IMR-90 (cell line): ENCODE measurements around the gene SLC43A2. TPM values are rescaled to one million over a fixed set of nuclear protein-coding genes. Genes with fewer than 3 reads are reported as not detected.
A peak's percentile ranks its signal among the peaks of the same experiment; 100 is the strongest.

Experiments
- ATAC-seq: fragments of 200-7000 bp; cut with Tn5 transposase; 2 replicates; pipeline ENCODE4 v1.9.1; 2020; ENCODE audit warnings: low read depth, mild to moderate bottlenecking, moderate library complexity
- BruUV-seq: library from RNA; stranded (reverse); fragments of 400-500 nt; replicated peaks from 2 replicates; lab custom pipeline; 2021; lab: Mats Ljungman, UMichigan
- CTCF ChIA-PET: fragments of 300-600 bp; formaldehyde crosslinking; extraction: SDS; loops from one replicate; lab custom pipeline; 2021; ENCODE audit warnings: antibody characterized with exemption; lab: Yijun Ruan, JAX
- POLR2A ChIA-PET: fragments of 300-600 bp; sonication (Branson Sonifier 250); formaldehyde crosslinking; loops from one replicate; lab custom pipeline; 2022; ENCODE audit warnings: antibody characterized with exemption; ENCODE audit not compliant: unreplicated experiment; lab: Charles Lee
- DNase-seq: peaks from one replicate; pipeline ENCODE4 v3.0.0; 2013
- H2AFZ ChIP-seq: replicated peaks from 2 replicates; pipeline ENCODE3; 2013; ENCODE audit warnings: low read length, mild to moderate bottlenecking; ENCODE audit not compliant: poor library complexity
- H2AK5ac ChIP-seq: 2 replicates; pipeline ENCODE4 v1.6.1; 2013; ENCODE audit warnings: low read depth, low read length, inconsistent platforms
- H2AK9ac ChIP-seq: replicated peaks from 2 replicates; pipeline ENCODE3; 2013; ENCODE audit warnings: mild to moderate bottlenecking, low read depth, low read length, moderate library complexity; ENCODE audit not compliant: poor library complexity
- H2BK120ac ChIP-seq: 2 replicates; pipeline ENCODE4 v1.6.1; 2013; ENCODE audit warnings: low read depth, low read length, inconsistent platforms
- H2BK15ac ChIP-seq: 3 replicates; pipeline ENCODE4 v1.6.1; 2013; ENCODE audit warnings: low read depth, low read length, inconsistent platforms
- H2BK20ac ChIP-seq: 2 replicates; pipeline ENCODE4 v1.6.1; 2013; ENCODE audit warnings: low read depth, mild to moderate bottlenecking, inconsistent platforms, low read length, moderate library complexity
- H2BK5ac ChIP-seq: 2 replicates; pipeline ENCODE4 v1.6.1; 2013; ENCODE audit warnings: mild to moderate bottlenecking, low read depth, low read length, inconsistent platforms; ENCODE audit not compliant: poor library complexity, severe bottlenecking
- H3K14ac ChIP-seq: replicated peaks from 2 replicates; pipeline ENCODE4 v1.6.1; 2013; ENCODE audit warnings: low read depth, low read length, inconsistent platforms
- H3K18ac ChIP-seq: 2 replicates; pipeline ENCODE4 v1.6.1; 2013; ENCODE audit warnings: low read depth, low read length, control low read depth
- H3K23ac ChIP-seq: 2 replicates; pipeline ENCODE4 v1.6.1; 2013; ENCODE audit warnings: low read depth, low read length, inconsistent platforms
- H3K27ac ChIP-seq: 2 replicates; pipeline ENCODE4 v1.5.1; 2013; ENCODE audit warnings: mild to moderate bottlenecking, control low read depth, low read length; ENCODE audit not compliant: insufficient read depth
- H3K27me3 ChIP-seq: 2 replicates; pipeline ENCODE4 v1.6.1; 2013; ENCODE audit warnings: low read length; ENCODE audit not compliant: control insufficient read depth, insufficient read depth
- H3K36me3 ChIP-seq: 2 replicates; pipeline ENCODE4 v1.6.1; 2013; ENCODE audit warnings: low read length, mixed read lengths; ENCODE audit not compliant: control insufficient read depth, insufficient read depth
- H3K4ac ChIP-seq: 2 replicates; pipeline ENCODE4 v1.6.1; 2013; ENCODE audit warnings: low read depth, low read length, inconsistent platforms
- H3K4me1 ChIP-seq: 2 replicates; pipeline ENCODE4 v1.6.1; 2013; ENCODE audit warnings: low read length, mixed read lengths; ENCODE audit not compliant: control insufficient read depth, insufficient read depth
- H3K4me2 ChIP-seq: 2 replicates; pipeline ENCODE4 v1.6.1; 2013; ENCODE audit warnings: low read depth, mild to moderate bottlenecking, control low read depth, low read length, moderate library complexity
- H3K4me3 ChIP-seq: 2 replicates; pipeline ENCODE4 v1.5.1; 2013; ENCODE audit warnings: low read depth, mild to moderate bottlenecking, control low read depth, low read length, moderate library complexity; ENCODE audit not compliant: insufficient read depth
- H3K56ac ChIP-seq: 2 replicates; pipeline ENCODE4 v1.6.1; 2013; ENCODE audit warnings: low read length, inconsistent platforms; ENCODE audit not compliant: insufficient read depth; ENCODE audit errors: extremely low read depth
- H3K79me1 ChIP-seq, 2 experiments: 2 replicates each; pipeline ENCODE4 v1.6.1; 2013; ENCODE audit warnings: low read length in 2 of 2, inconsistent platforms in 1 of 2, low read depth in 1 of 2
- H3K9ac ChIP-seq: 2 replicates; pipeline ENCODE4 v1.6.1; 2013; ENCODE audit warnings: low read depth, low read length, control low read depth
- H3K9me1 ChIP-seq: 2 replicates; pipeline ENCODE4 v1.6.1; 2013; ENCODE audit warnings: low read length, inconsistent platforms; ENCODE audit not compliant: insufficient read depth
- H3K9me3 ChIP-seq: 2 replicates; pipeline ENCODE4 v1.6.1; 2013; ENCODE audit warnings: low read length; ENCODE audit not compliant: control insufficient read depth, insufficient read depth
- H4K20me1 ChIP-seq: 2 replicates; pipeline ENCODE4 v1.6.1; 2013; ENCODE audit warnings: low read length, inconsistent platforms; ENCODE audit not compliant: insufficient read depth
- H4K5ac ChIP-seq: 2 replicates; pipeline ENCODE4 v1.6.1; 2013; ENCODE audit warnings: mild to moderate bottlenecking, low read depth, low read length, control low read depth
- H4K8ac ChIP-seq, 2 experiments: 2 replicates each; pipeline ENCODE4 v1.6.1; 2013; ENCODE audit warnings: low read depth in 2 of 2, low read length in 2 of 2, control low read depth in 1 of 2, inconsistent platforms in 1 of 2
- H4K91ac ChIP-seq: 2 replicates; pipeline ENCODE4 v1.6.1; 2013; ENCODE audit warnings: low read depth, low read length, inconsistent platforms; ENCODE audit not compliant: insufficient read depth
- BHLHE40 ChIP-seq: fragments of 150-350 bp; IDR thresholded peaks from 2 replicates; pipeline ENCODE4 v1.6.1; 2016; ENCODE audit warnings: mild to moderate bottlenecking, low read depth, low read length
- CEBPB ChIP-seq: IDR thresholded peaks from 2 replicates; pipeline ENCODE4 v1.6.1; 2012; ENCODE audit warnings: low read depth, low read length, improper control_type of control experiment
- FOS ChIP-seq: fragments of 150-350 bp; IDR thresholded peaks from 2 replicates; pipeline ENCODE4 v1.6.1; 2016; ENCODE audit warnings: low read depth, low read length
- MAFK ChIP-seq: IDR thresholded peaks from 2 replicates; pipeline ENCODE4 v1.6.1; 2012; ENCODE audit warnings: low read depth, low read length, improper control_type of control experiment
- MXI1 ChIP-seq: IDR thresholded peaks from 2 replicates; pipeline ENCODE4 v1.6.1; 2012; ENCODE audit warnings: low read depth, mild to moderate bottlenecking, low read length, moderate library complexity, borderline replicate concordance
- NFE2L2 ChIP-seq: fragments of 150-350 bp; IDR thresholded peaks from 2 replicates; pipeline ENCODE4 v1.6.1; 2016; ENCODE audit warnings: low read depth, mild to moderate bottlenecking, low read length
- RAD21 ChIP-seq: IDR thresholded peaks from 2 replicates; pipeline ENCODE4 v1.6.1; 2012; ENCODE audit warnings: low read length, improper control_type of control experiment
- RCOR1 ChIP-seq: IDR thresholded peaks from 2 replicates; pipeline ENCODE4 v1.6.1; 2012; ENCODE audit warnings: mild to moderate bottlenecking, low read length, improper control_type of control experiment; ENCODE audit not compliant: insufficient replicate concordance
- WGBS, 2 experiments: methylation state at CpG; one replicate each; pipeline versions ENCODE4 v1.1.5 to v1.1.7; 2013; ENCODE audit warnings: missing lambda C conversion rate in 2 of 2; ENCODE audit not compliant: insufficient read length in 1 of 2; ENCODE audit errors: extremely low coverage in 2 of 2; 5-methylcytosine and 5-hydroxymethylcytosine counted together
- dilution Hi-C: fragments of 300-500 bp; cut with HindIII; formaldehyde crosslinking; loops from one replicate; pipeline ENCODE4 v1.14.3; 2018; ENCODE audit warnings: low sequenced_read_pairs; ENCODE audit not compliant: unreplicated experiment
- in situ Hi-C: fragments of 300-500 bp; cut with MboI; formaldehyde crosslinking; loops from 3 replicates; pipeline ENCODE4 v1.14.3; 2019; ENCODE audit warnings: low sequenced_read_pairs, inconsistent platforms, mixed read lengths
- intact Hi-C: fragments of 100-400 bp; cut with micrococcal nuclease; formaldehyde crosslinking; loops from 2 replicates; pipeline ENCODE4 v1.10.0; 2022
- polyA plus RNA-seq, 3 experiments: library from polyadenylated mRNA; depleted of rRNA; stranded (reverse); fragments of >200 nt; gene quantifications; 2 replicates each; pipeline ENCODE4 v1.2.3, GENCODE V29; 2012; ENCODE audit warnings: low replicate concordance in 1 of 3
- total RNA-seq: library from RNA; depleted of rRNA; stranded (reverse); fragments of >200 nt; gene quantifications from 2 replicates; pipeline ENCODE4 v1.2.3, GENCODE V29; 2012
- TF ChIP-seq, protein P1 (sequence below): fragments of 150-350 bp; IDR thresholded peaks from 2 replicates; pipeline ENCODE4 v1.6.1; 2017; ENCODE audit warnings: mild to moderate bottlenecking, antibody characterized with exemption, low read length, low read depth

SLC43A2 gene
- total and polyA plus RNA-seq, 2 of the 4 experiments (the other 2 are of a cell fraction), result 3.8 to 9.0 TPM

DNA sequence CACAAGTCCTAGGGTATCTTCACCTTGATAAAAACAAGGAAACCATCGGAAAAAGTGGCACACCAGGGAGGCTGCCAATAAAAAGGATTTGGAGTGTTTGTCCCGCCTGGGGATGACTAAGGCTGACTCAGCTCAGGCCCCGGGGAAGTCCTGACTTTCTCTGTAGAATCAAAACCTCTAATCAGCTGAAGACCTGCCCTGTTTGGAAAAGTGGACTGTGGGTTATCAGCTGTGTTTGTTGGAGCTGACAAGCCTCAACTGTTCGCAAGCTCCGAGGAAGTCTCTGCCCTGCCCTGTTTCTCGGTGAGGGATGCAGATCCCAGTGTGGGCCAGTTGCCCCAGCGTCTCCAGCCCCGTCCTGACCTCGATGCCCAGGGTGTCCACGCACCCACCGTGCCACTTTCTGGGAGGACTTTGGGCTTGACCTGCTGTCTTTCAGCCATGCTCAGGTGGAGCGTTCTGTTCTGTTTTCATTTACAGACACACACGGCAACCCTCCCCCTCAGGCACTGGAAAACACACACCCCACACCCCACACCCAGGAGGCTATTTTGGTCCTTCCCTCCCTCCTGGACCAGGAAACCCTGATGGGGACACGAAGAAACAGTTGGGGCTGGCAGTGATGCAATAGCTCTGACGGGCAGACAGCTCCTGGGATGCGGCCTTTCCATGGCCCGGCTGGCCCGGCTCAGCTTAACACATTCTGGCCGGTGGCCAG is 38.4 kb downstream of the SLC43A2 start:
- no peak overlapping the region for H3K4me3 ChIP-seq
- H4K5ac ChIP-seq, result peak overlapping the region; percentile 40
- peak overlapping the region; percentile 98 for H2AK5ac ChIP-seq
- peak overlapping the region; percentile 81 for H2BK120ac ChIP-seq
- dilution Hi-C loops, result no loop called here
- peak overlapping the region; percentile 77; the same call in 1 of the 2 replicates for H2BK20ac ChIP-seq
- in situ Hi-C loops, result no loop called here
- H3K27ac ChIP-seq, result peak overlapping the region; percentile 87
- H3K4me2 ChIP-seq, result peak overlapping the region; percentile 47
- H3K27me3 ChIP-seq, result no peaks in the 10 kb centered on the region
- peak overlapping the region; percentile 10; the same call in 2 of the 3 replicates for H2BK15ac ChIP-seq
- peak overlapping the region; percentile 92 for H3K4ac ChIP-seq
- H2BK5ac ChIP-seq, result peak overlapping the region; percentile 76
- H2AFZ ChIP-seq, result peak overlapping the region; percentile 7
- WGBS, 2 experiments, result 41% methylated on average over 7 of the region's 19 CpGs; no CpG with 5 or more reads in 1 of the 2 experiments
- H3K36me3 ChIP-seq, result no peaks in the 10 kb centered on the region
- peak overlapping the region; percentile 69 for H4K91ac ChIP-seq
- H2AK9ac ChIP-seq, result peak overlapping the region; percentile 93
- H3K56ac ChIP-seq, result no peak overlapping the region
- intact Hi-C loops, result loop anchor here (5.0 kb wide), 1 partner anchor 37 kb away; the partner anchor contains the start of gene SLC43A2
- H3K9me1 ChIP-seq, result peaks cover 10% of the 10 kb centered on the region
- ChIA-PET CTCF (interaction anchor here (0.6 to 2.0 kb wide), 2 partner anchors 16 to 21 kb away, joined by 4 to 8 read pairs; no protein-coding TSS in a partner anchor), POLR2A (no interaction called here)
- peak overlapping the region; percentile 68 for H3K23ac ChIP-seq
- no TSS peak for BruUV-seq
- peak overlapping the region; percentile 34 for H3K18ac ChIP-seq
- TF ChIP-seq RAD21 (no peak), CEBPB (peak; percentile 92), MAFK (peak; percentile 56; the same call in 1 of the 2 replicates), BHLHE40 (peak; percentile 39; the same call in 1 of the 2 replicates), NFE2L2 (peak; percentile 67; the same call in 1 of the 2 replicates), RCOR1 (no peak), MXI1 (no peak), FOS (peak; percentile 92)
- TF ChIP-seq, protein P1, sequence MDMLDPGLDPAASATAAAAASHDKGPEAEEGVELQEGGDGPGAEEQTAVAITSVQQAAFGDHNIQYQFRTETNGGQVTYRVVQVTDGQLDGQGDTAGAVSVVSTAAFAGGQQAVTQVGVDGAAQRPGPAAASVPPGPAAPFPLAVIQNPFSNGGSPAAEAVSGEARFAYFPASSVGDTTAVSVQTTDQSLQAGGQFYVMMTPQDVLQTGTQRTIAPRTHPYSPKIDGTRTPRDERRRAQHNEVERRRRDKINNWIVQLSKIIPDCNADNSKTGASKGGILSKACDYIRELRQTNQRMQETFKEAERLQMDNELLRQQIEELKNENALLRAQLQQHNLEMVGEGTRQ, result no peak
- peaks cover 17% of the 10 kb centered on the region for H3K4me1 ChIP-seq
- no peaks in the 10 kb centered on the region for H3K9me3 ChIP-seq
- ATAC-seq, result peak; percentile 97
- DNase-seq, result peak; percentile 90
- H3K14ac ChIP-seq, result peak overlapping the region; percentile 65
- peaks cover 7% of the 10 kb centered on the region for H4K20me1 ChIP-seq
- H3K9ac ChIP-seq, result peak overlapping the region; percentile 26
- H3K79me1 ChIP-seq, result no peaks in the 10 kb centered on the region
- peak overlapping the region in 1 of 2 experiments; percentile 55; a peak in 2 of 4 replicates for H4K8ac ChIP-seq
